ENCODE data around the gene RGS7.
A peak's percentile ranks its signal among the peaks of the same experiment; 100 is the strongest.
"Not testable (repeated sequence)": the region's sequence is repeated elsewhere in the genome, so short reads cannot be mapped to it uniquely, and the experiment has no call there.

Gene RGS7

GRCh38 chr1:240786880-240787279 lies 570.1 kb downstream of the RGS7 start:
- DNase-seq (ENCODE audit: low read depth in 2 of 2) = no peak

- no peak for DNase-seq (ENCODE audit: low read depth in 2 of 2)
Measured at GRCh38 chr1:240784776-240785175, 572.2 kb downstream of the RGS7 start.

- DNase-seq (ENCODE audit: low read depth in 2 of 2) = not testable (repeated sequence)
Measured at GRCh38 chr1:240783728-240784137, 573.3 kb downstream of the RGS7 start.

GRCh38 chr1:240776237-240776636 lies 580.8 kb downstream of the RGS7 start:
- no peak for DNase-seq (ENCODE audit: low read depth in 2 of 2)

- no peak for DNase-seq (ENCODE audit: low read depth in 2 of 2)
Measured at GRCh38 chr1:240772131-240772530, 584.9 kb downstream of the RGS7 start.

- no peak for DNase-seq (ENCODE audit: low read depth in 2 of 2)
Measured at GRCh38 chr1:240771450-240771849, 585.6 kb downstream of the RGS7 start.

DNA sequence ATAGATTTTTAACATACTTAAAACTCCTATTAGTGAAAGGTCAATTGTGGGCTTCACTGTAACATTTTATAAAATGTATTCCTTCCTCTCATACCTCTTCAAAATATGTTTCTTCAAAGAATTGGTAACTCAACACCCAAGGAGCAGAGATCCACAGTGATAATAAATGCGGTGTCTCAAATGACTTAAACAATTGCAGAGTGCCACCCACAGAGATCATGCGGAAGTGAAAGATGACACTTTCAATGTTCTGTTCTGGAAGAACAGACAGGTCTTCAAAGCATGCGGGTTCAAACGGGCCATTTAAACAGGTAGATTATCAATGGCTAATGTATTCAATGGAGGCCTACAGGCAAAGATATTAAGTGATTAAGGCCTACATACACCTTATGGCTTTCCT lies 588.0 kb downstream of the RGS7 start:
- DNase-seq (ENCODE audit: low read depth in 2 of 2) = no peak

DNA sequence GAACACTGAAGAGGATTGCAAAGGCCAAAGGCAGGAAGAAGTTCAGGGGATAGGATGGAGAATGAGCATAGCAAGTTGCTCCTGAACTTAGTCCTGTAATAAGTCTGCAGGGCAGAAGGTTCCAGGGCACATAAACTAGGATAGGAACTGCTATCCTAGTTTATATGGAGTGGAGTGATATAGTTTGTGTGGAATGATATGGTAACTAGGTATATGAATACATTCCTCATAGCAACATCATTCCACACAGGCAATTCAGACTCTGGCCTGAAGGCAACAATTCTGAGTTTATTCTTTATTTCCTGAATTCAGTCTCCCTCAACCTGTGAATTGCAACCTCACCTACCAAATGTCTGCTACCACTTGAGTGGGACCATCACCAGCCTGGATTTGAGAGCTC lies 590.2 kb downstream of the RGS7 start:
- DNase-seq (ENCODE audit: low read depth in 2 of 2) = no peak

- peak; percentile 29 to 32 for DNase-seq (ENCODE audit: low read depth in 2 of 2)
Measured at GRCh38 chr1:240765732-240766363, 591.2 kb downstream of the RGS7 start.

- DNase-seq (ENCODE audit: low read depth in 2 of 2) = no peak
Measured at GRCh38 chr1:240763771-240764170, 593.2 kb downstream of the RGS7 start.

- DNase-seq (ENCODE audit: low read depth in 2 of 2) = not testable (repeated sequence)
Measured at GRCh38 chr1:240763095-240763494, 593.9 kb downstream of the RGS7 start.

- DNase-seq (ENCODE audit: low read depth in 2 of 2) = not testable (repeated sequence)
Measured at GRCh38 chr1:240762471-240762987, 594.5 kb downstream of the RGS7 start.

DNA sequence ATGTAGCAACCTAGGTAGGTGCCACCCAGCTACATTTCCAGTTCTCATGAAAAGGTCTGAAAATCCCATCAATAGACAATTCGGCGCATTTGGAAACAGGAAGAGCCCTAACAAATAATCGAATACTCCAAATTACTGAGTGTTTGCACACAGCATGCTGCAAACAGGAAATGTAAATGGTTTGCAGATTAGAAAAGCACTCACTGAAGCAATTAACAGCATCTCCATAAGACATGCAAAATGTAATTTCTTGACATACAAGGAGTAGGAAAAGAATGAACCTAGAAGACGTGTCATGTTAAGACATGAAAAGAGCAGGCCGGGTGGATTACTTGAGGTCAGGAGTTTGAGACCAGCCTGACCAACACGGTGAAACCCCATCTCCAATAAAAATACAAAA lies 598.2 kb downstream of the RGS7 start:
- DNase-seq (ENCODE audit: low read depth in 2 of 2) = not testable (repeated sequence)

DNA sequence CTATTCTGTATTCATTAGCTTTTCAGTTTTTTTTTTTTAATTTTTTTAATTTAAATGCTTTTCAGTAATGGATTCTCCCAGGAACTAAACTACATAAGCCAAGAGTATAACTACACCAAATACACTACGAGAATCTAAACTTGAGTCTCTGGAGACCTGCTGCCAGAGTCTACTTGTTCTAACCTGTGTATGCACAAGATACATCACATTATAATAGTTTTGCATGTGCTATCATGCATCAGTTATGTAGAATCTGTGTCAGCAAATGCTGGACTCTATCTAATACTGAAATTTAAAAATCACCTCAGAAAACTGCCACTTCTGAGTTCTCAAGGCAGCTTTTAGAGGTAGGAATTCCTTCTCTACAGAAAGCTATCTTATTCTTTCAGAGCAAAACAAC lies 598.7 kb downstream of the RGS7 start:
- no peak for DNase-seq (ENCODE audit: low read depth in 2 of 2)

GRCh38 chr1:240747907-240748306 lies 609.1 kb downstream of the RGS7 start:
- no peak for DNase-seq (ENCODE audit: low read depth in 2 of 2)

- DNase-seq (ENCODE audit: low read depth in 2 of 2) = no peak
Measured at GRCh38 chr1:240743705-240744104, 613.3 kb downstream of the RGS7 start.

GRCh38 chr1:240739754-240740153 lies 617.3 kb downstream of the RGS7 start:
- DNase-seq (ENCODE audit: low read depth in 2 of 2) = no peak

DNA sequence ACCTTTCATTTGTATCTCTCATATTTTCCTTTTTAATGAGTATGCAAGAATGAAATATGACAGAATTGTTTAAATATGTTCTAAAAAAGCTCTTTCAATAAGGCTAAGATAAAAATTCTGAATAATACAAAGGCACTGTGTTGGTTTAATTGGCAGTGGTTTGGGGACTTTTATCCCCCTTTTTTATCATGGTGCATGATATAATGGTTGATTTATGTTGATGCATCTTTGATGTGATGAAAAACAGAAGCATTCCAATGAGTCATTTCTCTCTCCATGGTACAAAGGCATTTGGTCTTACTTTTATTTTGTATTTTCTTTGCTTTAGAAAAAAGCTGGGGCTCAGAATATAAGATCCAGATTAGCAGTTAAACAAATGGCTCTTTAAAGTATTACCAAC lies 617.9 kb downstream of the RGS7 start:
- DNase-seq (ENCODE audit: low read depth in 2 of 2) = no peak

DNA sequence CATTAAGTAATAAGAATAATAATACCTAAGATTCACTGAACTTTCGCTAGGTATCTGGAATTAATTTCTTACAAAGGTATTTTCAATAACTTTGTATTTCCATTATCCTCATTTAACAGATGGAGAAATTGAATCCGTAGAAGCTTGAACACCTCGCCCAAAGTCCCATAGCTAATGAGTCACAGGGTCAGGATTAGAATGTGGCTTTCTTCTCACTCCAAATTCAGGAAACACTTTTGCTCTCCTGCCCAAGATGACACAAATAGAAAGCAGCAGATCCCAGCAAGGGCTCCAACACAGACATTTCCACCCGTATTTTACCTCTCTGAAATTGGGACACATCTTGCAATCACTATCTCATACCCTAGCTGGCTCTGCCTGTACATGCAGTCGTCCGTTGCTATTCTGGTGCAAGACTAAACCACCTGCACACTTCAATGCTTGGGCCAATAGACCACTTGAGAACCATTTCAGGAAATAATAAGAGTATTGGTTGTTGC lies 619.2 kb downstream of the RGS7 start:
- no peak for DNase-seq (ENCODE audit: low read depth in 2 of 2)

GRCh38 chr1:240737298-240737697 lies 619.7 kb downstream of the RGS7 start:
- no peak for DNase-seq (ENCODE audit: low read depth in 2 of 2)

DNA sequence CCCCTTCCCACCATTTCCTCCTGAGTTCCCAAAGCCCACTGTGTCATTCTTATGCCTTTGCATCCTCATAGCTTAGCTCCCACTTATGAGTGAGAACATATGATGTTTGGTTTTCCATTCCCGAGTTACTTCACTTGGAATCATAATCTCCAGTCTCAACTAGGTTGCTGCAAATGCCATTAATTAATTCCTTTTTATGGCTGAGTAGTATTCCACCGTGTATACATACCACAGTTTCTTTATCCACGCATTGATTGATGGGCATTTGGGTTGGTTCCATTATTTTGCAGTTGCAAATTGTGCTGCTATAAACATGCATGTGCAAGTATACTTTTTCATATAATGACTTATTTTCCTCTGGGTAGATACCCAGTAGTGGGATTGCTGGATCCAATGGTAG lies 622.3 kb downstream of the RGS7 start:
- DNase-seq (ENCODE audit: low read depth in 2 of 2) = not testable (repeated sequence)

- DNase-seq (ENCODE audit: low read depth in 2 of 2) = no peak
Measured at GRCh38 chr1:240734001-240734400, 623.0 kb downstream of the RGS7 start.

- DNase-seq (ENCODE audit: low read depth in 2 of 2) = peak; percentile 48 to 51
Measured at GRCh38 chr1:240732390-240732789, 624.6 kb downstream of the RGS7 start.
